ENCODE results near the gene SH3RF1. TPM values are rescaled to one million over a fixed set of nuclear protein-coding genes. Genes with fewer than 3 reads are reported as not detected.

The SH3RF1 gene
- total and polyA plus RNA-seq, 4 donors = 7.6 to 31.8 (median 18.1) TPM

DNA sequence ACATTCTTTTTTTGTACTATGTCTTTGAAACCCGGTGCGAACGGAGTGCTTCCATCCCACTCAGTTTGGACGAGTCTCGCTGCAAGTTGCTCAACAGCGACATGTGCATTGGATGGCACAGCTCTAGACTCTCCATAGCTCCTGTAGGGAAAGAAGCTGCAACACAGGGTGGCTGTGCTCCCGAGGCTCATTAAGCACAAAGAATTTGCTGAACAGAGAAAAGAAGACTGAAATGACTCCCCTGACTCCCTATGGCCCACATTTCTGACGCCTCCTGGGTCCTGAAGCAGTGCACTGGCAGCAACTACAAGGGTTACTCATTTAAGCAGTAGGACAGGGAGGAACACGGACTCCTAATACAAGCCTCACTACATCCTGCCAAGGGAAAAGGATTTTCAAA is 127.4 kb downstream of the SH3RF1 start:
- H3K27me3 ChIP-seq (ENCODE audit: control insufficient read depth in 1 of 2, insufficient read depth in 2 of 2, low read length in 1 of 2) = no peaks in the 10 kb centered on the region
- no peaks in the 10 kb centered on the region for H3K4me1 ChIP-seq (ENCODE audit: control insufficient read depth in 1 of 2, insufficient read depth in 2 of 2, low read length in 2 of 2)
- intact Hi-C loops (cut with DNase I) = no loop called here
- no peak overlapping the region for H3K27ac ChIP-seq (ENCODE audit: low read depth in 1 of 2, low read length in 2 of 2)
- no peak for ATAC-seq (ENCODE audit: low FRiP score)
- no peak overlapping the region for H3K4me3 ChIP-seq (ENCODE audit: low read length in 2 of 2)
- no peaks in the 10 kb centered on the region for H3K9me3 ChIP-seq (ENCODE audit: control insufficient read depth, low read length)
- 93% methylated on average over 9 of the region's 9 CpGs for WGBS, 2 donors
- no peaks in the 10 kb centered on the region for H3K36me3 ChIP-seq (ENCODE audit: control insufficient read depth in 1 of 2, insufficient read depth in 2 of 2, low read length in 1 of 2)
- no peak for DNase-seq

- no peaks in the 10 kb centered on the region for H3K4me1 ChIP-seq (ENCODE audit: control insufficient read depth in 1 of 2, insufficient read depth in 2 of 2, low read length in 2 of 2)
- DNase-seq (no peak), ATAC-seq (ENCODE audit: low FRiP score) (no peak)
- H3K4me3 ChIP-seq (ENCODE audit: low read length in 2 of 2) = no peak overlapping the region
- no peaks in the 10 kb centered on the region for H3K36me3 ChIP-seq (ENCODE audit: control insufficient read depth in 1 of 2, insufficient read depth in 2 of 2, low read length in 1 of 2)
- H3K9me3 ChIP-seq (ENCODE audit: control insufficient read depth, low read length) = no peaks in the 10 kb centered on the region
- intact Hi-C loops (cut with DNase I) = no loop called here
- no peak overlapping the region for H3K27ac ChIP-seq (ENCODE audit: low read depth in 1 of 2, low read length in 2 of 2)
- H3K27me3 ChIP-seq (ENCODE audit: control insufficient read depth in 1 of 2, insufficient read depth in 2 of 2, low read length in 1 of 2) = no peaks in the 10 kb centered on the region
Measured at GRCh38 chr4:169142906-169143305, 127.8 kb downstream of the SH3RF1 start.

GRCh38 chr4:169142391-169142790 is 128.4 kb downstream of the SH3RF1 start:
- Histone ChIP-seq H3K4me3 (ENCODE audit: low read length in 2 of 2) (no peak overlapping the region), H3K27ac (ENCODE audit: low read depth in 1 of 2, low read length in 2 of 2) (no peak overlapping the region), H3K9me3 (ENCODE audit: control insufficient read depth, low read length) (no peaks in the 10 kb centered on the region), H3K4me1 (ENCODE audit: control insufficient read depth in 1 of 2, insufficient read depth in 2 of 2, low read length in 2 of 2) (no peaks in the 10 kb centered on the region), H3K36me3 (ENCODE audit: control insufficient read depth in 1 of 2, insufficient read depth in 2 of 2, low read length in 1 of 2) (no peaks in the 10 kb centered on the region), H3K27me3 (ENCODE audit: control insufficient read depth in 1 of 2, insufficient read depth in 2 of 2, low read length in 1 of 2) (no peaks in the 10 kb centered on the region)
- no peak for ATAC-seq (ENCODE audit: low FRiP score)
- 62 to 73% methylated on average over 2 of the region's 2 CpGs for WGBS, 2 donors
- DNase-seq = no peak
- intact Hi-C loops (cut with DNase I) = no loop called here

DNA sequence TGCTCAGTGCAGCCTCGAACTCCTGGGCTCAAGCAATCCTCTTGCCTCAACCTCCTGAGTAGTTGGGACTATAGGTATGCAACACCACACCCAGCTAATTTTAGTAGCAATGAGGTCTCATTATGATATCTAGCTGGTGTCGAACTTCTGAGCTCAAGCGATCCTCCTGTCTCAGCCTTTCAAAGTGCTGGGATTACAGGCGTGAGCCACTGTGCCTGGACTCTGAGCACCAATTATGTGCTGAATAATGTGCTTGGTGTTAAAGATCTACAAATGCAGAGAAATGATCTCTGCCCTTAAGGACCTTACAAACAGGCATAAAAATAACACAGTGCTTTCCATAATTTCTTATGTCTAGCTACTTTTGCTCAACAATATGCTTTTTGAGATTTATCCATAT is 131.7 kb downstream of the SH3RF1 start:
- no peaks in the 10 kb centered on the region for H3K27me3 ChIP-seq (ENCODE audit: control insufficient read depth in 1 of 2, insufficient read depth in 2 of 2, low read length in 1 of 2)
- H3K4me3 ChIP-seq (ENCODE audit: low read length in 2 of 2) = no peak overlapping the region
- H3K36me3 ChIP-seq (ENCODE audit: control insufficient read depth in 1 of 2, insufficient read depth in 2 of 2, low read length in 1 of 2) = no peaks in the 10 kb centered on the region
- H3K27ac ChIP-seq (ENCODE audit: low read depth in 1 of 2, low read length in 2 of 2) = no peak overlapping the region
- WGBS, 2 donors = 98% methylated on average over 4 of the region's 4 CpGs
- H3K9me3 ChIP-seq (ENCODE audit: control insufficient read depth, low read length) = no peaks in the 10 kb centered on the region
- intact Hi-C loops (cut with DNase I) = loop anchor here in 1 of 2 donors (10.0 kb wide), 1 partner anchor 136 kb away; the partner anchor contains the start of gene SH3RF1
- peaks cover 0 to 14% of the 10 kb centered on the region in 2 donors for H3K4me1 ChIP-seq (ENCODE audit: control insufficient read depth in 1 of 2, insufficient read depth in 2 of 2, low read length in 2 of 2)
- DNase-seq = no peak
- no peak for ATAC-seq (ENCODE audit: low FRiP score)

- no peak overlapping the region for H3K27ac ChIP-seq (ENCODE audit: low read depth in 1 of 2, low read length in 2 of 2)
- H3K36me3 ChIP-seq (ENCODE audit: control insufficient read depth in 1 of 2, insufficient read depth in 2 of 2, low read length in 1 of 2) = no peaks in the 10 kb centered on the region
- no peaks in the 10 kb centered on the region for H3K9me3 ChIP-seq (ENCODE audit: control insufficient read depth, low read length)
- DNase-seq (no peak), ATAC-seq (ENCODE audit: low FRiP score) (no peak)
- no peaks in the 10 kb centered on the region for H3K27me3 ChIP-seq (ENCODE audit: control insufficient read depth in 1 of 2, insufficient read depth in 2 of 2, low read length in 1 of 2)
- intact Hi-C loops (cut with DNase I) = loop anchor here in 1 of 2 donors (10.0 kb wide), 1 partner anchor 137 kb away; the partner anchor contains the start of gene SH3RF1
- H3K4me1 ChIP-seq (ENCODE audit: control insufficient read depth in 1 of 2, insufficient read depth in 2 of 2, low read length in 2 of 2) = peaks cover 1 to 14% of the 10 kb centered on the region in 2 donors
- no peak overlapping the region for H3K4me3 ChIP-seq (ENCODE audit: low read length in 2 of 2)
- 93 to 94% methylated on average over 2 of the region's 2 CpGs for WGBS, 2 donors
Measured at GRCh38 chr4:169137558-169137920, 133.2 kb downstream of the SH3RF1 start.

DNA sequence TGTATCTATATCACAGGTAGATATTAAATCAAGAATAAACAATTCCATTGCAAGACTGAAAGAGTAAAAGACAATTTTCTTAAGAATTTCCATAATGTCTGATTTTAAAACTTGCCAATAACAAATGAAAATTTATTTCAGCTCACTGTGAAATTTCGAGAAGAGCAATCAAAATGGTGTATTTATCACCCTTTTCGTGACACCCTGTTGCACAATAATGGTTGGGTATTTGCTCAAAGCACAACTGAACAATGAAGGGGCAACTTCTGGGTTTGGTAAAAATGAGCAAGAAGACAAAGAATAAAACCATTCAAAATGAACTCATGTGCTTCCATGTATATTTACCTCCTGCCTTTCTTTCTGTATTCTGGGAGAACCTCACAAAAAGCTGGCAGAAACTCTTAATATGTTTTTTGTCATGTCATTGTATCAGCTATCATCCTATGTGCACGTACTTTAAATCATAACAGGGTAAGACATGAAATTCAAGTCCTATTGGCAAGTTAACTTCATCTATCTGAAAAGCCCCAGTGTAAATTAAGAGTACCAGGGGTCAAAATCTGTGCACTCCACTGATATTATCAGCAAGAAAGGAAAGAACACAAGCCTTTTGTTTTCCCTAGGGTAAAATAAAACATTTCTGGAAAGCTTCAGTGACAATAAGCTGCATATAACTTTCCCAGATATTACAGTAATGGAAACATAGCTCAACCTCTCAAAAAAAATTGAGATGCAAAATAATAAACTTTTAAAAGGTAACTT is 133.8 kb downstream of the SH3RF1 start:
- ATAC-seq (ENCODE audit: low FRiP score) (no peak), DNase-seq (no peak)
- H3K9me3 ChIP-seq (ENCODE audit: control insufficient read depth, low read length) = no peaks in the 10 kb centered on the region
- peaks cover 1 to 14% of the 10 kb centered on the region in 2 donors for H3K4me1 ChIP-seq (ENCODE audit: control insufficient read depth in 1 of 2, insufficient read depth in 2 of 2, low read length in 2 of 2)
- 76 to 80% methylated on average over 3 of the region's 3 CpGs for WGBS, 2 donors
- H3K36me3 ChIP-seq (ENCODE audit: control insufficient read depth in 1 of 2, insufficient read depth in 2 of 2, low read length in 1 of 2) = no peaks in the 10 kb centered on the region
- no peak overlapping the region for H3K4me3 ChIP-seq (ENCODE audit: low read length in 2 of 2)
- no peaks in the 10 kb centered on the region for H3K27me3 ChIP-seq (ENCODE audit: control insufficient read depth in 1 of 2, insufficient read depth in 2 of 2, low read length in 1 of 2)
- no peak overlapping the region for H3K27ac ChIP-seq (ENCODE audit: low read depth in 1 of 2, low read length in 2 of 2)
- intact Hi-C loops (cut with DNase I) = loop anchor here in 1 of 2 donors (10.0 kb wide), 1 partner anchor 138 kb away; the partner anchor contains the start of gene SH3RF1

GRCh38 chr4:169136330-169136729 is 134.4 kb downstream of the SH3RF1 start:
- Histone ChIP-seq H3K27me3 (ENCODE audit: control insufficient read depth in 1 of 2, insufficient read depth in 2 of 2, low read length in 1 of 2) (no peaks in the 10 kb centered on the region), H3K4me1 (ENCODE audit: control insufficient read depth in 1 of 2, insufficient read depth in 2 of 2, low read length in 2 of 2) (peaks cover 2 to 14% of the 10 kb centered on the region in 2 donors), H3K36me3 (ENCODE audit: control insufficient read depth in 1 of 2, insufficient read depth in 2 of 2, low read length in 1 of 2) (no peaks in the 10 kb centered on the region), H3K27ac (ENCODE audit: low read depth in 1 of 2, low read length in 2 of 2) (peak overlapping the region; percentile 64 to 96), H3K9me3 (ENCODE audit: control insufficient read depth, low read length) (no peaks in the 10 kb centered on the region), H3K4me3 (ENCODE audit: low read length in 2 of 2) (no peak overlapping the region)
- 11 to 12% methylated on average over 7 of the region's 7 CpGs for WGBS, 2 donors
- intact Hi-C loops (cut with DNase I) = loop anchor here in 1 of 2 donors (10.0 kb wide), 1 partner anchor 138 kb away; the partner anchor contains the start of gene SH3RF1
- ATAC-seq (ENCODE audit: low FRiP score) = peak; percentile 47
- no peak for DNase-seq

GRCh38 chr4:169135776-169136175 is 135.0 kb downstream of the SH3RF1 start:
- H3K27me3 ChIP-seq (ENCODE audit: control insufficient read depth in 1 of 2, insufficient read depth in 2 of 2, low read length in 1 of 2) = no peaks in the 10 kb centered on the region
- 6 to 8% methylated on average over 2 of the region's 2 CpGs for WGBS, 2 donors
- H3K9me3 ChIP-seq (ENCODE audit: control insufficient read depth, low read length) = no peaks in the 10 kb centered on the region
- no peak overlapping the region for H3K4me3 ChIP-seq (ENCODE audit: low read length in 2 of 2)
- no peaks in the 10 kb centered on the region for H3K36me3 ChIP-seq (ENCODE audit: control insufficient read depth in 1 of 2, insufficient read depth in 2 of 2, low read length in 1 of 2)
- no peak for ATAC-seq (ENCODE audit: low FRiP score)
- intact Hi-C loops (cut with DNase I) = loop anchor here in 1 of 2 donors (10.0 kb wide), 1 partner anchor 139 kb away; the partner anchor contains the start of gene SH3RF1
- H3K4me1 ChIP-seq (ENCODE audit: control insufficient read depth in 1 of 2, insufficient read depth in 2 of 2, low read length in 2 of 2) = peaks cover 4 to 14% of the 10 kb centered on the region in 2 donors
- DNase-seq = no peak
- H3K27ac ChIP-seq (ENCODE audit: low read depth in 1 of 2, low read length in 2 of 2) = peak overlapping the region in 1 of 2 donors; percentile 64

DNA sequence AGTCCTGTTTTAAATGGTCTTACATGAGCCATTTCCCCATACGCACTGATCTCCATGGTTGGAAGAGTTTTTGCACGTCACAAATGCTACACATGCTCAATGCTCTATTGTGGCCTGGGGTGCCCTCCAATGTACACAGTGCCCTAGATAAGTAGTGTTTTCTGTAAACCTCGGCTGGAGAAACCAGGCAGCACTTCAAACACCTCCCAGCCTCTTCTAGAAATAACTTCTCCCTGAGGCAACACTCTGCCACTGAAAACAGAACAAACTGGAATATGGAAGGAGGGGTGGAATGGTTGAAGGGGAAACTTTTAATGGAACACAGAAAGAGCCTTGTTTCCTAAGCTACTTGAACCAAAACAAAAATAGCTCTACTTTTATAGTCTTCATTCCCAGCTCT is 136.8 kb downstream of the SH3RF1 start:
- WGBS, 2 donors = 4 to 6% methylated on average over 3 of the region's 3 CpGs
- no peak for DNase-seq
- Histone ChIP-seq H3K27ac (ENCODE audit: low read depth in 1 of 2, low read length in 2 of 2) (peak overlapping the region in 1 of 2 donors; percentile 92), H3K27me3 (ENCODE audit: control insufficient read depth in 1 of 2, insufficient read depth in 2 of 2, low read length in 1 of 2) (no peaks in the 10 kb centered on the region), H3K4me3 (ENCODE audit: low read length in 2 of 2) (no peak overlapping the region), H3K9me3 (ENCODE audit: control insufficient read depth, low read length) (no peaks in the 10 kb centered on the region), H3K36me3 (ENCODE audit: control insufficient read depth in 1 of 2, insufficient read depth in 2 of 2, low read length in 1 of 2) (peaks cover 0 to under 1% of the 10 kb centered on the region in 2 donors), H3K4me1 (ENCODE audit: control insufficient read depth in 1 of 2, insufficient read depth in 2 of 2, low read length in 2 of 2) (peaks cover 4 to 14% of the 10 kb centered on the region in 2 donors)
- peak; percentile 73 for ATAC-seq (ENCODE audit: low FRiP score)
- intact Hi-C loops (cut with DNase I) = loop anchor here in 1 of 2 donors (10.0 kb wide), 1 partner anchor 141 kb away; the partner anchor contains the start of gene SH3RF1
